GM19328 (cell line): ENCODE results near the gene PABPN1.
"Not testable (repeated sequence)": the region's sequence is repeated elsewhere in the genome, so short reads cannot be mapped to it uniquely, and the experiment has no call there.

Experiments
- ATAC-seq: cut with Tn5 transposase; IDR thresholded peaks from one replicate; pipeline ENCODE4 v1.9.1; 2021; ENCODE audit warnings: mild to moderate bottlenecking, moderate library complexity; ENCODE audit not compliant: unreplicated experiment

Gene PABPN1

GRCh38 chr14:23301288-23301968 lies 19.8 kb upstream of the PABPN1 start:
- peak; percentile 74 for ATAC-seq

GRCh38 chr14:23301969-23302289 lies 19.3 kb upstream of the PABPN1 start:
- peak; percentile 9 for ATAC-seq

GRCh38 chr14:23302290-23303225 lies 18.7 kb upstream of the PABPN1 start, which contains the start of gene PPP1R3E:
Gene PPP1R3E, minus strand, starts transcription at chr14:23302859. Its CDS starts 283 bp downstream, at chr14:23302576.
- peak; percentile 25 for ATAC-seq

- ATAC-seq = peak; percentile 22
Measured at GRCh38 chr14:23306412-23307145, 14.7 kb upstream of the PABPN1 start, which contains the start of gene BCL2L2. Gene BCL2L2, plus strand, starts transcription at chr14:23306833. Its CDS starts 935 bp downstream, at chr14:23307768.

- no peak for ATAC-seq
Measured at GRCh38 chr14:23307146-23307530, 14.1 kb upstream of the PABPN1 start.

GRCh38 chr14:23307687-23308644 lies 13.3 kb upstream of the PABPN1 start:
- ATAC-seq = no peak

- ATAC-seq = no peak
Measured at GRCh38 chr14:23308721-23309445, 12.4 kb upstream of the PABPN1 start.

GRCh38 chr14:23310546-23310945 lies 10.7 kb upstream of the PABPN1 start:
- no peak for ATAC-seq

GRCh38 chr14:23316300-23316699 lies 5.0 kb upstream of the PABPN1 start:
- no peak for ATAC-seq

- no peak for ATAC-seq
Measured at GRCh38 chr14:23319746-23320583, 1.3 kb upstream of the PABPN1 start.

GRCh38 chr14:23321572-23322547 lies 603 bp downstream of the PABPN1 start:
- ATAC-seq = peak; percentile 3

- ATAC-seq = no peak
Measured at GRCh38 chr14:23322568-23323517, 1.6 kb downstream of the PABPN1 start.

- no peak for ATAC-seq
Measured at GRCh38 chr14:23323838-23324454, 2.7 kb downstream of the PABPN1 start.

GRCh38 chr14:23324455-23324846 lies 3.2 kb downstream of the PABPN1 start:
- no peak for ATAC-seq

- ATAC-seq = no peak
Measured at GRCh38 chr14:23324993-23325392, 3.7 kb downstream of the PABPN1 start.

- not testable (repeated sequence) for ATAC-seq
Measured at GRCh38 chr14:23325746-23326145, 4.5 kb downstream of the PABPN1 start.
